ENCODE results near the gene PCDHGA10.
"Not testable (repeated sequence)": the region's sequence is repeated elsewhere in the genome, so short reads cannot be mapped to it uniquely, and the experiment has no call there.

PCDHGA10 gene

GRCh38 chr5:141427783-141428426 is 15.1 kb downstream of the PCDHGA10 start:
- DNase-seq: no peak

GRCh38 chr5:141430332-141431113 is 17.7 kb downstream of the PCDHGA10 start, which contains the start of gene PCDHGA12:
Gene PCDHGA12, plus strand, starts transcription at chr5:141430507. Its CDS starts 253 bp downstream, at chr5:141430760.
- no peak for DNase-seq

- no peak for DNase-seq
These were observed 18.5 kb downstream of the PCDHGA10 start for GRCh38 chr5:141431286-141431685.

GRCh38 chr5:141432308-141432707 is 19.5 kb downstream of the PCDHGA10 start:
- not testable (repeated sequence) for DNase-seq

GRCh38 chr5:141432726-141433125 is 19.9 kb downstream of the PCDHGA10 start:
- DNase-seq: not testable (repeated sequence)

GRCh38 chr5:141434006-141434405 is 21.2 kb downstream of the PCDHGA10 start:
- DNase-seq: no peak

- no peak for DNase-seq
These were observed 24.4 kb downstream of the PCDHGA10 start for GRCh38 chr5:141437221-141437620.

- no peak for DNase-seq
These were observed 26.8 kb downstream of the PCDHGA10 start for GRCh38 chr5:141439411-141440141.

GRCh38 chr5:141440341-141440740 is 27.6 kb downstream of the PCDHGA10 start:
- DNase-seq: no peak

GRCh38 chr5:141441571-141442170 is 28.9 kb downstream of the PCDHGA10 start:
- DNase-seq: no peak

GRCh38 chr5:141465351-141465750 is 52.6 kb downstream of the PCDHGA10 start:
- DNase-seq: no peak
